ENCODE measurements around the gene ZNF580. TPM values are rescaled to one million over a fixed set of nuclear protein-coding genes. Genes with fewer than 3 reads are reported as not detected.

ZNF580 gene
- total and polyA plus RNA-seq, 9 donors = 14.5 to 70.6 (median 59.4) TPM

GRCh38 chr19:55613396-55613795 lies 27.4 kb upstream of the ZNF580 start:
- H3K27ac ChIP-seq = no peak overlapping the region
- H3K27me3 ChIP-seq = no peaks in the 10 kb centered on the region
- WGBS, 3 donors = 90 to 92% (median 92%) methylated on average over 27 of the region's 27 CpGs
- no peaks in the 10 kb centered on the region for H3K9me3 ChIP-seq
- DNase-seq = no peak
- intact Hi-C loops (cut with DNase I) = no loop called here
- no peak overlapping the region for H3K4me3 ChIP-seq
- TF ChIP-seq POLR2A (IDR thresholded peaks at IDR 0.05) (no peak), EP300 (IDR thresholded peaks at IDR 0.05) (no peak), CTCF (IDR thresholded peaks at IDR 0.05) (no peak)
- no peaks in the 10 kb centered on the region for H3K36me3 ChIP-seq
- peaks cover 1% of the 10 kb centered on the region for H3K4me1 ChIP-seq (ENCODE audit: insufficient read depth)

GRCh38 chr19:55613930-55614710 lies 26.7 kb upstream of the ZNF580 start:
- peaks cover 1% of the 10 kb centered on the region for H3K4me1 ChIP-seq (ENCODE audit: insufficient read depth)
- H3K4me3 ChIP-seq = no peak overlapping the region
- TF ChIP-seq CTCF (IDR thresholded peaks at IDR 0.05) (no peak), POLR2A (IDR thresholded peaks at IDR 0.05) (no peak), EP300 (IDR thresholded peaks at IDR 0.05) (no peak)
- H3K36me3 ChIP-seq = no peaks in the 10 kb centered on the region
- intact Hi-C loops (cut with DNase I) = no loop called here
- H3K9me3 ChIP-seq = no peaks in the 10 kb centered on the region
- 93 to 94% (median 93%) methylated on average over 65 to 75 of the region's 75 CpGs for WGBS, 3 donors
- H3K27me3 ChIP-seq = no peaks in the 10 kb centered on the region
- no peak overlapping the region for H3K27ac ChIP-seq
- DNase-seq = no peak

GRCh38 chr19:55614711-55615542 lies 25.9 kb upstream of the ZNF580 start:
- TF ChIP-seq POLR2A (IDR thresholded peaks at IDR 0.05) = no peak
- TF ChIP-seq EP300 (IDR thresholded peaks at IDR 0.05) = no peak
- no peak for TF ChIP-seq CTCF (IDR thresholded peaks at IDR 0.05)
- H3K4me3 ChIP-seq = no peak overlapping the region

GRCh38 chr19:55615543-55616394 lies 25.0 kb upstream of the ZNF580 start:
- intact Hi-C loops (cut with DNase I) = no loop called here
- H3K4me3 ChIP-seq = no peak overlapping the region

More at GRCh38 chr19:55614711-55615542, 25.9 kb upstream of the ZNF580 start:
- Histone ChIP-seq H3K9me3 (no peaks in the 10 kb centered on the region), H3K36me3 (no peaks in the 10 kb centered on the region), H3K27me3 (no peaks in the 10 kb centered on the region), H3K27ac (no peak overlapping the region), H3K4me1 (ENCODE audit: insufficient read depth) (peaks cover 1% of the 10 kb centered on the region)
- WGBS, 3 donors = 94 to 96% (median 96%) methylated on average over 85 to 97 of the region's 98 CpGs
- intact Hi-C loops (cut with DNase I) = no loop called here
- DNase-seq = no peak

More at GRCh38 chr19:55615543-55616394, 25.0 kb upstream of the ZNF580 start:
- Histone ChIP-seq H3K36me3 (no peaks in the 10 kb centered on the region), H3K27ac (no peak overlapping the region), H3K4me1 (ENCODE audit: insufficient read depth) (peaks cover 1% of the 10 kb centered on the region), H3K9me3 (no peaks in the 10 kb centered on the region), H3K27me3 (no peaks in the 10 kb centered on the region)
- TF ChIP-seq EP300 (IDR thresholded peaks at IDR 0.05) (no peak), POLR2A (IDR thresholded peaks at IDR 0.05) (no peak), CTCF (IDR thresholded peaks at IDR 0.05) (no peak)
- 95% methylated on average over 70 to 88 of the region's 88 CpGs for WGBS, 3 donors
- no peak for DNase-seq

Measured in ovary (tissue), 9 donors.